Naive thymus-derived CD4-positive, alpha-beta T cell (primary cell): Measurements from ENCODE around the gene LMAN1. TPM values are rescaled to one million over a fixed set of nuclear protein-coding genes. Genes with fewer than 3 reads are reported as not detected.

ENCODE experiments used
- ATAC-seq: fragments of 150-1000 bp; cut with Tn5 transposase; 2 replicates; pipeline ENCODE4 v1.10.0; 2021; ENCODE audit warnings: mild to moderate bottlenecking, moderate library complexity
- CTCF ChIA-PET: fragments of 350-600 bp; sonication (Branson Sonifier 250); formaldehyde crosslinking; loops from one replicate; lab custom pipeline; 2021; ENCODE audit warnings: antibody characterized with exemption; lab: Charles Lee
- POLR2A ChIA-PET: fragments of 350-600 bp; sonication (Branson Sonifier 250); formaldehyde crosslinking; loops from one replicate; lab custom pipeline; 2021; ENCODE audit warnings: antibody characterized with exemption, inconsistent platforms; lab: Charles Lee
- DNase-seq, 9 donors: peaks; one replicate each; pipeline versions ENCODE4 v3.0.0 to v3.0.0-alpha.2; 2020 to 2022; ENCODE audit warnings: mixed read lengths in 1 of 9
- H3K27ac ChIP-seq: one replicate; pipeline ENCODE4 v1.7.0; 2013; ENCODE audit warnings: mild to moderate bottlenecking, low read depth, low read length, moderate library complexity
- H3K27me3 ChIP-seq, 2 donors: one replicate each; pipeline ENCODE4 v1.7.0; 2013; ENCODE audit warnings: low read length in 2 of 2, mild to moderate bottlenecking in 2 of 2, moderate library complexity in 2 of 2; ENCODE audit not compliant: control insufficient read depth in 2 of 2, insufficient read depth in 2 of 2
- H3K36me3 ChIP-seq, 3 experiments: 1 replicate in 2 of 3; 2 replicates in 1 of 3; pipeline ENCODE4 v1.7.0; 2013; ENCODE audit warnings: low read length in 3 of 3, mild to moderate bottlenecking in 3 of 3, moderate library complexity in 1 of 3; ENCODE audit not compliant: insufficient read depth in 3 of 3, control insufficient read depth in 2 of 3
- H3K4me1 ChIP-seq, 2 donors: one replicate each; pipeline ENCODE4 v1.7.0; 2013; ENCODE audit warnings: low read length in 2 of 2, mild to moderate bottlenecking in 2 of 2, moderate library complexity in 1 of 2; ENCODE audit not compliant: control insufficient read depth in 2 of 2, insufficient read depth in 2 of 2
- H3K4me3 ChIP-seq: 2 replicates; pipeline ENCODE4 v1.7.0; 2013; ENCODE audit warnings: mild to moderate bottlenecking, low read length
- H3K9me3 ChIP-seq, 3 experiments: 1 replicate in 2 of 3; 2 replicates in 1 of 3; pipeline ENCODE4 v1.7.0; 2013; ENCODE audit warnings: low read length in 3 of 3; ENCODE audit not compliant: control insufficient read depth in 2 of 3
- H3K27ac Mint-ChIP-seq, 9 donors: one replicate each; pipeline ENCODE4 v1.8.0; 2020 to 2022; ENCODE audit warnings: mixed read lengths in 9 of 9, mild to moderate bottlenecking in 8 of 9, moderate library complexity in 5 of 9, inconsistent platforms in 2 of 9
- H3K27me3 Mint-ChIP-seq, 5 donors: one replicate each; pipeline ENCODE4 v1.8.0; 2021 to 2022; ENCODE audit warnings: mixed read lengths in 5 of 5, mild to moderate bottlenecking in 1 of 5
- H3K36me3 Mint-ChIP-seq, 5 donors: one replicate each; pipeline ENCODE4 v1.8.0; 2020 to 2022; ENCODE audit warnings: mixed read lengths in 5 of 5, mild to moderate bottlenecking in 3 of 5, inconsistent platforms in 1 of 5
- H3K4me1 Mint-ChIP-seq, 7 donors: one replicate each; pipeline ENCODE4 v1.8.0; 2020 to 2022; ENCODE audit warnings: mixed read lengths in 7 of 7, mild to moderate bottlenecking in 3 of 7, inconsistent platforms in 1 of 7
- H3K4me3 Mint-ChIP-seq, 10 donors: one replicate each; pipeline ENCODE4 v1.8.0; 2020 to 2022; ENCODE audit warnings: mild to moderate bottlenecking in 10 of 10, mixed read lengths in 10 of 10, moderate library complexity in 6 of 10, inconsistent platforms in 2 of 10
- H3K9me3 Mint-ChIP-seq, 11 donors: one replicate each; pipeline ENCODE4 v1.8.0; 2020 to 2022; ENCODE audit warnings: mixed read lengths in 11 of 11, mild to moderate bottlenecking in 4 of 11, inconsistent platforms in 1 of 11, moderate library complexity in 1 of 11
- intact Hi-C, 2 donors: fragments of 100-400 bp; cut with micrococcal nuclease; formaldehyde crosslinking; loops; one replicate each; pipeline ENCODE4 v1.15.1; 2023
- polyA plus RNA-seq, 2 donors: library from polyadenylated mRNA; unstranded; fragments of 300-500 nt; fragmentation: Illumina TruSeq; gene quantifications; one replicate each; pipeline ENCODE4 v1.2.3, GENCODE V29; 2021
- total RNA-seq, 6 experiments: library from RNA in 5 of 6; stranded (reverse) in 5 of 6; gene quantifications; 1 replicate in 5 of 6; 2 replicates in 1 of 6; pipeline ENCODE4 v1.2.3 and lab custom pipeline; 2021 to 2026

Gene LMAN1
- total and polyA plus RNA-seq, 7 experiments from 2014 or later, result 21.6 to 120 (median 38.9) TPM

DNA sequence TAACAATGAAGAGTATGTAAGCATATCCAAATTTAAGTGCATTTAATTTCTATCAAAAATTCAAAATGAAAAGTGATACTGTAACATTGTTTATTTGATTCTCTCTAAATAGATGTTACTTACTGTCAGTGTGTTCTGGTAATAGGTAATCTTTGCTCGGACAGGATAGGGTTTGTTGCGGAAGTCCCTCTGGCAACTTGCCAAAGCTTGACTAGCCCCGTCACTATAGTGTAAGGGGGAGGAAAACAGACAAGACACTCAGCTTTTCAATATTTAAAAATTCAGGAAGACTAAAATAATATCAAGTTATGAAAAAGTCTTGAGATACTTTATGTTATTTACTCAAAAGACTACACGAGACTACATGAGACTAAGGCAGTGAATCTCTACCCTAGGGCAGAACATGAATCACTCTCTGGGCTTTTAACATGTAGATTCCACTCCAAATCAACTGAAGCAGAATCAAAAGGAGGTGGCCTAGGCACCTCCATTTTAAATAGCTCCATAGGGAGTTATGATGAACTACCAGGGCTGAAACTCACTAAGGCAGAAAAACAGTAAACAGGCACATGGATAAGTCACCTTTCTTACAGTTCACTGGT, 5.9 kb downstream of the LMAN1 start:
- H3K27me3 Mint-ChIP-seq, result no peaks in the 10 kb centered on the region
- Histone ChIP-seq H3K9me3 (no peaks in the 10 kb centered on the region), H3K36me3 (peaks cover 4 to 49% (median 20%) of the 10 kb centered on the region in 3 experiments), H3K27ac (no peak overlapping the region), H3K27me3 (no peaks in the 10 kb centered on the region), H3K4me1 (peaks cover 3 to 13% of the 10 kb centered on the region in 2 donors), H3K4me3 (no peak overlapping the region)
- H3K4me1 Mint-ChIP-seq, result peaks cover 13 to 57% (median 27%) of the 10 kb centered on the region in 7 donors
- peaks cover 8 to 55% (median 39%) of the 10 kb centered on the region in 5 donors for H3K36me3 Mint-ChIP-seq
- H3K4me3 Mint-ChIP-seq, result no peak overlapping the region
- H3K27ac Mint-ChIP-seq, result peak overlapping the region in 3 of 9 donors; percentile 19 to 85 (median 40)
- intact Hi-C loops, result no loop called here
- no peak for ATAC-seq
- CTCF ChIA-PET, result interaction anchor here (0.7 kb wide), 1 partner anchor 10 kb away, joined by 3 read pairs; no protein-coding TSS in a partner anchor
- no peaks in the 10 kb centered on the region for H3K9me3 Mint-ChIP-seq
- POLR2A ChIA-PET, result no interaction called here
- no peak for DNase-seq

DNA sequence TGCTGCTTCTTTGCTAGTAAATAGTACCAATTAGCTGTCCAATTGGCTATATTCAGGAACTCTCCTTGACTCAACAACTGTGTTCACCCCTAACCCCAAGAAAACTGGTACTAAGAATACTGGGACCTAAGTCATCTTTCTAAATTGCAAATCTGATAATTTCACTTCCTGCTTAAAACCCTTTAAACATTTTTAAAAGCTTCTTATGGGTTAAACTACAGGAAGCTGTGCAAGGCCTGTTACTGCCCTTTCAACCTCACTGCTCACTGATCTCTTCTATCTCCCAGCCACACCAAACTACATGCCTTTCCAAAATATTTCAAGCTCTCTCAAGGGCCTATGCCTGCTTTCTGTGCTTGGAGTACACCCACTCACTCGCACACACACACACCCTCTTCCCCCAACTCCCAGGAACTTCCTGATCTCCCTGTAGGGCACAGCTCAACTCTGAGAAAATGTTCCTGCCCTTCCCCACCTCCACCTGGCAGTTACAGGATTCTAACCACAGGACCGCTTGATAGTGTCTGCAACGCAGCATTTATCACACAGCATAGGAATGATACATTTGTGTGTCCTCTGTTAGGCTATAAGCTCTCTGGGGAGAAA, 6.7 kb downstream of the LMAN1 start:
- peaks cover 8 to 57% (median 45%) of the 10 kb centered on the region in 5 donors for H3K36me3 Mint-ChIP-seq
- no peak overlapping the region for H3K4me3 ChIP-seq
- POLR2A ChIA-PET, result no interaction called here
- CTCF ChIA-PET, result no interaction called here
- H3K4me1 Mint-ChIP-seq, result peaks cover 11 to 51% (median 21%) of the 10 kb centered on the region in 7 donors
- no peaks in the 10 kb centered on the region for H3K27me3 Mint-ChIP-seq
- H3K4me3 Mint-ChIP-seq, result peak overlapping the region in 1 of 10 donors; percentile 20
- no peaks in the 10 kb centered on the region for H3K27me3 ChIP-seq
- no peaks in the 10 kb centered on the region for H3K9me3 ChIP-seq
- H3K4me1 ChIP-seq, result peaks cover 3 to 5% of the 10 kb centered on the region in 2 donors
- H3K36me3 ChIP-seq, result peaks cover 4 to 57% (median 26%) of the 10 kb centered on the region in 3 experiments
- intact Hi-C loops, result no loop called here
- ATAC-seq (no peak), DNase-seq (no peak)
- no peak overlapping the region for H3K27ac ChIP-seq
- H3K27ac Mint-ChIP-seq, result peak overlapping the region in 4 of 9 donors; percentile 4 to 41 (median 25)
- H3K9me3 Mint-ChIP-seq, result no peaks in the 10 kb centered on the region

DNA sequence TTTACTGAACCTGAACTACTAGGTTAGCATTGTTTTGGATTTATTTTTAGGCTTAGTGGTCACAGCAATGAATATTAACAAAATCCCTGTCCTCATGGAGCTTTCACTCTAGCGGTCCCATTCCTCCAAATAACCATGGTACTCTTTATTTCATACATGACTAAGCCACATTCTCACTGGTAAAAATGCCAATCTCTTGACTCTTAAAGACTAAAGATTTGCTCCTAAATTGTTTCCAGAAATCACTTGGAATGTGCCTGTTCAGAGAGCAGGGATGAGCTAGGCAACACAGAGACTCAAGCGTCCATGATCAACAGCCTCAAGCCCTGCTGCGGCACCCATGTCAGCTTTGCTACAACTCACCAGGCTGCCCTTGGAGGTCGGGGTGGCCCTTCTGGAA, 13.5 kb downstream of the LMAN1 start:
- Mint-ChIP-seq H3K9me3 (peaks cover 0 to 31% (median 17%) of the 10 kb centered on the region in 11 donors), H3K36me3 (peaks cover 45 to 84% (median 77%) of the 10 kb centered on the region in 5 donors), H3K27me3 (no peaks in the 10 kb centered on the region), H3K4me3 (no peak overlapping the region), H3K4me1 (peaks cover 6 to 41% (median 37%) of the 10 kb centered on the region in 7 donors), H3K27ac (no peak overlapping the region)
- ATAC-seq (no peak), DNase-seq (no peak)
- intact Hi-C loops, result no loop called here
- H3K36me3 ChIP-seq, result peaks cover 0 to 71% (median 40%) of the 10 kb centered on the region in 3 experiments
- H3K27ac ChIP-seq, result no peak overlapping the region
- no peak overlapping the region for H3K4me3 ChIP-seq
- ChIA-PET CTCF (no interaction called here), POLR2A (no interaction called here)
- H3K9me3 ChIP-seq, result no peaks in the 10 kb centered on the region
- no peaks in the 10 kb centered on the region for H3K27me3 ChIP-seq
- H3K4me1 ChIP-seq, result no peaks in the 10 kb centered on the region

DNA sequence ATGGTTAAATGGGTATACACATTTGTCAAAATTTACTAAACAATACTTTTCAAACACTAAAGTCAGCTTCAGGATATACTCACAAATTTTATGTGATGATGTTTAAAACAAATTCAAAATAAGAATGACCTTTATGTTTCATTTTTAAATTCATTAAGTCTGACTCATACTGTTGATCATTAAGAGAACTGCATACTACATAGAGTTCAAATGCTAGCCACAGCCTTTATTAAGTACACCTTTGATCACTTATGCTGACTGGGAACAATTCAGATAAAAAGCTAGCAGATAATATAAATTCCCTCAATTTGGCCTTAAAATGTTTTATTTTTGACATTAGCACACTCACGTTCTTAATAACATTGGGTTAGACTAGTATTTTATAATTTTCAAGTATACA, 14.1 kb downstream of the LMAN1 start:
- no peak overlapping the region for H3K27ac ChIP-seq
- intact Hi-C loops, result no loop called here
- Mint-ChIP-seq H3K36me3 (peaks cover 45 to 90% (median 82%) of the 10 kb centered on the region in 5 donors), H3K4me1 (peaks cover 6 to 41% (median 37%) of the 10 kb centered on the region in 7 donors), H3K27ac (no peak overlapping the region), H3K27me3 (no peaks in the 10 kb centered on the region), H3K4me3 (no peak overlapping the region), H3K9me3 (peaks cover 0 to 37% (median 20%) of the 10 kb centered on the region in 11 donors)
- H3K27me3 ChIP-seq, result no peaks in the 10 kb centered on the region
- DNase-seq (no peak), ATAC-seq (no peak)
- ChIA-PET CTCF (no interaction called here), POLR2A (no interaction called here)
- no peak overlapping the region for H3K4me3 ChIP-seq
- H3K4me1 ChIP-seq, result no peaks in the 10 kb centered on the region
- peaks cover 0 to 5% (median 0%) of the 10 kb centered on the region in 3 experiments for H3K9me3 ChIP-seq
- peaks cover 5 to 76% (median 41%) of the 10 kb centered on the region in 3 experiments for H3K36me3 ChIP-seq

DNA sequence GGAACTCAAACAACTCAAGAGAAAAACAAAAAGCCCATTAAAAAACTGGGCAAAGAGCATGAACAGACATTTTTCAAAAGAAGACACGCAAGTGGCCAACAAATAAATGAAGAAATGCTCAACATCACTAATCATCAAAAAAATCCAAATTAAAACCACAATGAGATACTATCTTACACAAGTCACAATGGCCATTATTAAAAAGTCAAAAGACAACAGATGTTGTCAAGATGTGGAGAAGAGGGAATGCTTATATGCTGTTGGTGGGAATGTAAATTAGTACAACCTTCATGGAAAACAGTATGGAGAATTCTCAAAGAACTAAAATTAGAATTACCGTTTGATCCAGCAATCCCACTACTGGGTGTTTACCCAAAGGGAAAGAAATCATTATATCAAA, 15.1 kb downstream of the LMAN1 start:
- Mint-ChIP-seq H3K27ac (no peak overlapping the region), H3K9me3 (peaks cover 0 to 38% (median 20%) of the 10 kb centered on the region in 11 donors), H3K4me3 (no peak overlapping the region), H3K4me1 (peaks cover 8 to 41% (median 37%) of the 10 kb centered on the region in 7 donors), H3K36me3 (peaks cover 48 to 91% (median 80%) of the 10 kb centered on the region in 5 donors), H3K27me3 (no peaks in the 10 kb centered on the region)
- no peak overlapping the region for H3K27ac ChIP-seq
- H3K4me1 ChIP-seq, result no peaks in the 10 kb centered on the region
- H3K4me3 ChIP-seq, result no peak overlapping the region
- no peak for DNase-seq
- H3K9me3 ChIP-seq, result peaks cover 0 to 10% (median 0%) of the 10 kb centered on the region in 3 experiments
- ATAC-seq, result no peak
- POLR2A ChIA-PET, result no interaction called here
- intact Hi-C loops, result no loop called here
- H3K27me3 ChIP-seq, result no peaks in the 10 kb centered on the region
- CTCF ChIA-PET, result interaction anchor here (0.6 to 0.7 kb wide), 2 partner anchors 9 to 28 kb away, joined by 3 read pairs; no protein-coding TSS in a partner anchor
- peaks cover 9 to 79% (median 35%) of the 10 kb centered on the region in 3 experiments for H3K36me3 ChIP-seq

DNA sequence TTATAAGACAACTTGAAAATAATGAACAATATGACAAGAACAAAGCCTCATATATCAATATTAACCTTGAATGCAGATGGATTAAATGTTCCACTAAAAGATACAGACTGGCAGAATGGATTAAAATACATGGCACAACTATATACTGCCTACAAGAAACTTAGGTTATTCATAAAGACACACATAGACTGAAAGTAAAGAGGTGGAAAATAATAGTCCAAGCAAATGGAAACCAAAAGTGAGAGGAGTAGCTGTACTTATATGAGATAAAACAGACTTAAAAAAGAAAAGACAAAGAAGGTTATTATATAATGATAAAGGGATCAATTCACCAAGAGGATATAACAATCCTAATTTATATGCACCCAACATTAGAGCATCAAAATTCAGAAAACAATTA, 18.2 kb downstream of the LMAN1 start:
- Mint-ChIP-seq H3K27me3 (no peaks in the 10 kb centered on the region), H3K4me3 (peak overlapping the region in 1 of 10 donors; percentile 41), H3K9me3 (peaks cover 0 to 38% (median 20%) of the 10 kb centered on the region in 11 donors), H3K4me1 (peaks cover 8 to 41% (median 37%) of the 10 kb centered on the region in 7 donors), H3K27ac (peak overlapping the region in 2 of 9 donors; percentile 9 to 32), H3K36me3 (peaks cover 58 to 96% (median 88%) of the 10 kb centered on the region in 5 donors)
- no peak overlapping the region for H3K27ac ChIP-seq
- ChIA-PET POLR2A (no interaction called here), CTCF (no interaction called here)
- no peak overlapping the region for H3K4me3 ChIP-seq
- intact Hi-C loops, result loop anchor here in 1 of 2 donors (1.0 kb wide), 2 partner anchors 11 to 17 kb away; no protein-coding TSS in a partner anchor
- peaks cover 0 to 10% (median 0%) of the 10 kb centered on the region in 3 experiments for H3K9me3 ChIP-seq
- ATAC-seq, result no peak
- peaks cover 20 to 75% (median 20%) of the 10 kb centered on the region in 3 experiments for H3K36me3 ChIP-seq
- no peak for DNase-seq
- no peaks in the 10 kb centered on the region for H3K4me1 ChIP-seq
- no peaks in the 10 kb centered on the region for H3K27me3 ChIP-seq
